GM18873 (cell line): ENCODE measurements around the gene TBC1D3B.
"Not testable (repeated sequence)": the region's sequence is repeated elsewhere in the genome, so short reads cannot be mapped to it uniquely, and the experiment has no call there.

Experiments
- ATAC-seq: cut with Tn5 transposase; IDR thresholded peaks from one replicate; pipeline ENCODE4 v1.9.1; 2021; ENCODE audit warnings: mild to moderate bottlenecking, moderate library complexity, moderate number of reproducible peaks; ENCODE audit not compliant: unreplicated experiment, low FRiP score

TBC1D3B gene

GRCh38 chr17:36176536-36176935, at the start of gene TBC1D3B:
Gene TBC1D3B, minus strand, starts transcription at chr17:36176636. Its CDS starts 1,586 bp downstream, at chr17:36175050.
- ATAC-seq: not testable (repeated sequence)

- not testable (repeated sequence) for ATAC-seq
Observed at GRCh38 chr17:36222967-36223366, 46.5 kb upstream of the TBC1D3B start.

- not testable (repeated sequence) for ATAC-seq
Observed at GRCh38 chr17:36221581-36222100, 45.2 kb upstream of the TBC1D3B start.

GRCh38 chr17:36220737-36221580, 44.5 kb upstream of the TBC1D3B start:
- ATAC-seq: not testable (repeated sequence)

- not testable (repeated sequence) for ATAC-seq
Observed at GRCh38 chr17:36219556-36219955, 43.1 kb upstream of the TBC1D3B start.

GRCh38 chr17:36215406-36216308, 39.2 kb upstream of the TBC1D3B start:
- ATAC-seq: not testable (repeated sequence)

GRCh38 chr17:36214918-36215317, 38.5 kb upstream of the TBC1D3B start:
- no peak for ATAC-seq

GRCh38 chr17:36213695-36214094, 37.3 kb upstream of the TBC1D3B start:
- no peak for ATAC-seq

GRCh38 chr17:36212966-36213365, 36.5 kb upstream of the TBC1D3B start:
- ATAC-seq: no peak

GRCh38 chr17:36212272-36212605, 35.8 kb upstream of the TBC1D3B start:
- no peak for ATAC-seq

GRCh38 chr17:36211484-36212271, 35.2 kb upstream of the TBC1D3B start:
- ATAC-seq: not testable (repeated sequence)

GRCh38 chr17:36210439-36211211, 34.2 kb upstream of the TBC1D3B start, which contains the start of gene CCL4L2:
Gene CCL4L2, plus strand, starts transcription at chr17:36211063.
- ATAC-seq: peak; percentile 59

GRCh38 chr17:36209575-36209974, 33.1 kb upstream of the TBC1D3B start:
- no peak for ATAC-seq

GRCh38 chr17:36207383-36207782, 30.9 kb upstream of the TBC1D3B start:
- not testable (repeated sequence) for ATAC-seq

GRCh38 chr17:36206486-36206821, 30.0 kb upstream of the TBC1D3B start:
- ATAC-seq: not testable (repeated sequence)

GRCh38 chr17:36205637-36206485, 29.4 kb upstream of the TBC1D3B start:
- no peak for ATAC-seq

GRCh38 chr17:36204724-36205500, 28.5 kb upstream of the TBC1D3B start:
- no peak for ATAC-seq

- no peak for ATAC-seq
Observed at GRCh38 chr17:36203335-36203734, 26.9 kb upstream of the TBC1D3B start.
